ENCODE measurements around the gene EQTN. TPM values are rescaled to one million over a fixed set of nuclear protein-coding genes. Genes with fewer than 3 reads are reported as not detected.
A peak's percentile ranks its signal among the peaks of the same experiment; 100 is the strongest.

EQTN gene
- total RNA-seq, result under 1 TPM in 1 of 4 donors, not detected in 3; 0.45 TPM

- TF ChIP-seq POLR2A (IDR thresholded peaks at IDR 0.05) (no peak), CTCF (IDR thresholded peaks at IDR 0.05) (no peak)
Observed at GRCh38 chr9:27297050-27297449, at the start of gene EQTN. EQTN (minus strand) TSS chr9:27297150; CDS start chr9:27297055, 95 bp downstream.

GRCh38 chr9:27344776-27345175, 47.8 kb upstream of the EQTN start:
- Histone ChIP-seq H3K9me3 (no peaks in the 10 kb centered on the region), H3K4me1 (peaks cover 10 to 25% of the 10 kb centered on the region in 2 donors), H3K27ac (no peak overlapping the region), H3K4me3 (replicated peaks in 1 of 3) (no peak overlapping the region), H3K27me3 (no peaks in the 10 kb centered on the region), H3K36me3 (no peaks in the 10 kb centered on the region)
- intact Hi-C loops (cut with DNase I), result no loop called here
- no peak for DNase-seq
- TF ChIP-seq CTCF (IDR thresholded peaks at IDR 0.05) (no peak), POLR2A (IDR thresholded peaks at IDR 0.05) (no peak)
- 92 to 97% methylated on average over 4 to 7 of the region's 7 CpGs for WGBS, 2 donors

More at GRCh38 chr9:27297050-27297449, at the start of gene EQTN:
- Histone ChIP-seq H3K27ac (no peak within 1 kb of the TSS), H3K9me3 (no peaks in the 10 kb centered on the region), H3K4me1 (no peaks in the 10 kb centered on the region), H3K36me3 (no peaks in the 10 kb centered on the region), H3K27me3 (no peaks in the 10 kb centered on the region), H3K4me3 (replicated peaks in 1 of 3) (no peak within 1 kb of the TSS)
- no peak for DNase-seq
- intact Hi-C loops (cut with DNase I), result no loop called here
- 67 to 76% methylated on average over 7 of the region's 7 CpGs for WGBS, 2 donors

- intact Hi-C loops (cut with DNase I), result no loop called here
- no peaks in the 10 kb centered on the region for H3K36me3 ChIP-seq
- H3K4me1 ChIP-seq, result peaks cover 25 to 49% of the 10 kb centered on the region in 2 donors
- DNase-seq, result no peak
- no peaks in the 10 kb centered on the region for H3K9me3 ChIP-seq
- 83% methylated on average over 9 of the region's 9 CpGs for WGBS, 2 donors
- no peaks in the 10 kb centered on the region for H3K27me3 ChIP-seq
- TF ChIP-seq POLR2A (IDR thresholded peaks at IDR 0.05), result no peak
- no peak for TF ChIP-seq CTCF (IDR thresholded peaks at IDR 0.05)
- H3K27ac ChIP-seq, result no peak overlapping the region
- H3K4me3 ChIP-seq (replicated peaks in 1 of 3), result no peak overlapping the region
Observed at GRCh38 chr9:27341545-27342294, 44.8 kb upstream of the EQTN start.

- no peaks in the 10 kb centered on the region for H3K36me3 ChIP-seq
- DNase-seq, result no peak
- H3K9me3 ChIP-seq, result no peaks in the 10 kb centered on the region
- peak overlapping the region in 1 of 3 donors; percentile 37 for H3K27ac ChIP-seq
- H3K27me3 ChIP-seq, result no peaks in the 10 kb centered on the region
- TF ChIP-seq CTCF (IDR thresholded peaks at IDR 0.05) (no peak), POLR2A (IDR thresholded peaks at IDR 0.05) (no peak)
- H3K4me1 ChIP-seq, result peaks cover 25 to 49% of the 10 kb centered on the region in 2 donors
- intact Hi-C loops (cut with DNase I), result no loop called here
- no peak overlapping the region for H3K4me3 ChIP-seq (replicated peaks in 1 of 3)
- 72 to 77% methylated on average over 7 of the region's 7 CpGs for WGBS, 2 donors
Observed at GRCh38 chr9:27340961-27341511, 44.1 kb upstream of the EQTN start.

- Histone ChIP-seq H3K4me1 (peaks cover 25 to 49% of the 10 kb centered on the region in 2 donors), H3K27me3 (no peaks in the 10 kb centered on the region), H3K4me3 (replicated peaks in 1 of 3) (no peak overlapping the region), H3K27ac (no peak overlapping the region), H3K9me3 (no peaks in the 10 kb centered on the region), H3K36me3 (no peaks in the 10 kb centered on the region)
- intact Hi-C loops (cut with DNase I), result no loop called here
- WGBS, 2 donors, result 76 to 92% methylated on average over 5 of the region's 5 CpGs
- DNase-seq, result no peak
- TF ChIP-seq POLR2A (IDR thresholded peaks at IDR 0.05) (no peak), CTCF (IDR thresholded peaks at IDR 0.05) (no peak)
Observed at GRCh38 chr9:27340285-27340674, 43.3 kb upstream of the EQTN start.
